Thymus (tissue), 11 donors: ENCODE data around the gene JARID2. TPM values are rescaled to one million over a fixed set of nuclear protein-coding genes. Genes with fewer than 3 reads are reported as not detected.

ENCODE experiments used
- DNase-seq, 9 donors: peaks; one replicate each; pipeline ENCODE4 v3.0.0-alpha.2; 2013; ENCODE audit warnings: low spot score in 9 of 9, low read depth in 6 of 9, missing footprints in 1 of 9
- H3K27ac ChIP-seq, 2 donors: one replicate each; pipeline ENCODE4 v1.5.1; 2013; ENCODE audit warnings: control low read depth in 1 of 2, low read depth in 1 of 2, low read length in 1 of 2, mild to moderate bottlenecking in 1 of 2, moderate library complexity in 1 of 2
- H3K27me3 ChIP-seq, 2 donors: one replicate each; pipeline ENCODE4 v1.5.1; 2013; ENCODE audit warnings: low read length in 1 of 2; ENCODE audit not compliant: control insufficient read depth in 2 of 2, insufficient read depth in 1 of 2
- H3K36me3 ChIP-seq, 2 donors: one replicate each; pipeline ENCODE4 v1.5.1; 2013; ENCODE audit warnings: low read length in 1 of 2, mild to moderate bottlenecking in 1 of 2, moderate library complexity in 1 of 2; ENCODE audit not compliant: control insufficient read depth in 2 of 2, insufficient read depth in 2 of 2
- H3K4me1 ChIP-seq, 2 donors: one replicate each; pipeline ENCODE4 v1.5.1; 2013; ENCODE audit warnings: low read length in 2 of 2; ENCODE audit not compliant: control insufficient read depth in 2 of 2, insufficient read depth in 2 of 2
- H3K4me3 ChIP-seq, 2 donors: one replicate each; pipeline ENCODE4 v1.5.1; 2013; ENCODE audit warnings: low read length in 2 of 2, control low read depth in 1 of 2, mild to moderate bottlenecking in 1 of 2
- H3K9me3 ChIP-seq, 2 donors: one replicate each; pipeline ENCODE4 v1.5.1; 2013; ENCODE audit warnings: low read length in 1 of 2, mild to moderate bottlenecking in 1 of 2; ENCODE audit not compliant: control insufficient read depth in 2 of 2, insufficient read depth in 1 of 2
- WGBS: extraction: QIAGEN DNeasy Blood & Tissue Kit; methylation state at CpG from one replicate; pipeline ENCODE4 v1.1.7; 2013; 5-methylcytosine and 5-hydroxymethylcytosine counted together
- polyA plus RNA-seq: library from polyadenylated mRNA; stranded (reverse); fragments of 200-250 nt; gene quantifications from one replicate; pipeline ENCODE4 v1.2.3, GENCODE V29; 2013
- total RNA-seq: library from RNA; stranded (reverse); fragments of 120-200 nt; gene quantifications from one replicate; pipeline ENCODE4 v1.2.4, GENCODE V29; 2013
- donor health status: healthy.

The JARID2 gene
- total and polyA plus RNA-seq, 2 donors, result 15.8 to 20.9 TPM

DNA sequence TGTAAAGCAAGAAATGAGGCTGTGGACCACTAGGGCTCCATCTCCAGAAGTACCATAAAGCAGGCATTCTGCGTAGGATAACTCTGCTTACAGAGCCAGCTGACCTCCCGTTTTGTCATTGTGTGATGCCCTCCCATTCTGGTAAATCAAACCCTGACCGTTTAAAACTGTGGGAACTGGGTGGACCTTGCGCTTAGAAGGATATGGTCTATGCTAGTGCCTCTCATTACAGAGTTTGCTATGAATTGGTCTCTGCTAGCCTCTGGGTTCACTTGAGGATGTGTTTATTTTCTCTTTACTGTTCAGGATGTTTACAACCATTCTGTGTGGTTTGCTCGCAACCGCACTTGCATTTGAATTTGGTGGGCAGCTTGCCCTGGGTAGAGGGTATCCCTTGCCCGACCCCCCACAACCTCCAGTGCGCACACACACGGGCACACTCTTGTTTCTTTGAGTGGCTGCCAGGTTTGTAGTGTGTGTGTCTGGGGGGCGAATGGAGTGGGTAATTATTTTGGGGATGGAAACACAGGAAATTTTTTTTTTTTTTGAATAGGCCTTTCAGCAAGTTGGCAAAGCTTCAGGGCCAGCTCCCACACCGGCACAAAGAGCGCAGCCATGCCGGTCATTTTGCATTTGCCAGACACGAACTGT is 198.3 kb downstream of the JARID2 start:
- no peak for DNase-seq
- Histone ChIP-seq H3K27ac (no peak overlapping the region), H3K4me1 (peaks cover 2 to 20% of the 10 kb centered on the region in 2 donors)

GRCh38 chr6:15444881-15445280 is 199.0 kb downstream of the JARID2 start:
- peaks cover 0 to 14% of the 10 kb centered on the region in 2 donors for H3K36me3 ChIP-seq
- no peak overlapping the region for H3K4me3 ChIP-seq
- H3K9me3 ChIP-seq, result no peaks in the 10 kb centered on the region
- H3K4me1 ChIP-seq, result peaks cover 2 to 18% of the 10 kb centered on the region in 2 donors
- no peak overlapping the region for H3K27ac ChIP-seq
- H3K27me3 ChIP-seq, result no peaks in the 10 kb centered on the region
- 89% methylated on average over 3 of the region's 3 CpGs for WGBS
- DNase-seq, result peak in 1 of 9 donors; percentile 43

More for the DNA sequence above, 198.3 kb downstream of the JARID2 start:
- Histone ChIP-seq H3K27me3 (no peaks in the 10 kb centered on the region), H3K4me3 (no peak overlapping the region), H3K9me3 (no peaks in the 10 kb centered on the region), H3K36me3 (peaks cover 0 to 11% of the 10 kb centered on the region in 2 donors)
- 94% methylated on average over 14 of the region's 14 CpGs for WGBS

GRCh38 chr6:15447546-15448267 is 201.8 kb downstream of the JARID2 start:
- Histone ChIP-seq H3K4me1 (peaks cover 2 to 13% of the 10 kb centered on the region in 2 donors), H3K4me3 (no peak overlapping the region), H3K27ac (no peak overlapping the region), H3K9me3 (no peaks in the 10 kb centered on the region), H3K27me3 (no peaks in the 10 kb centered on the region), H3K36me3 (peaks cover 9 to 21% of the 10 kb centered on the region in 2 donors)
- DNase-seq, result no peak
- WGBS, result 95% methylated on average over 5 of the region's 5 CpGs

DNA sequence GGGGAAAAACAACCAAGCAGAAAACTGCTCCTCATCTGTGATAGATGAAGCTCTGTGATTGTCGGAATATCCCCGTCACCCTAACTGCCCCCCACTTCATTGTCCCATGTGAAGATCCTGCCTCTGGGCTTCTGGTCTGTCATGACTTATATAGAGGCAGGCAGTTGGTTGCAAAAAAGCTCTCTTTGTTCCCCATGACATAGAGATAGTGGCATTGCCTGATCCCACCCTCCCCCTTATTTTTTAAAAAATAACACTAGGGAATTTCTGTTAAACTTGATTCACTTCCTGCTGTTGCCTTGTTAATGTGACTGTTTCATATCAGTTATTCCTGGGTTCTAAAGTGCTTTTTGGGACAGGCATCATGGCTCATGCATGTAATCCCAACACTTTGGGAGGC is 203.1 kb downstream of the JARID2 start:
- DNase-seq, result no peak
- Histone ChIP-seq H3K4me3 (no peak overlapping the region), H3K4me1 (peaks cover 2 to 13% of the 10 kb centered on the region in 2 donors), H3K27ac (no peak overlapping the region), H3K27me3 (no peaks in the 10 kb centered on the region), H3K36me3 (peaks cover 16 to 27% of the 10 kb centered on the region in 2 donors), H3K9me3 (no peaks in the 10 kb centered on the region)
- 98% methylated on average over 2 of the region's 2 CpGs for WGBS

- H3K36me3 ChIP-seq, result peaks cover 26 to 34% of the 10 kb centered on the region in 2 donors
- no peaks in the 10 kb centered on the region for H3K9me3 ChIP-seq
- H3K27me3 ChIP-seq, result no peaks in the 10 kb centered on the region
- peaks cover 2 to 9% of the 10 kb centered on the region in 2 donors for H3K4me1 ChIP-seq
- DNase-seq, result no peak
- H3K27ac ChIP-seq, result no peak overlapping the region
- no peak overlapping the region for H3K4me3 ChIP-seq
- 94% methylated on average over 4 of the region's 4 CpGs for WGBS
These were observed 205.9 kb downstream of the JARID2 start for GRCh38 chr6:15451738-15452137.

DNA sequence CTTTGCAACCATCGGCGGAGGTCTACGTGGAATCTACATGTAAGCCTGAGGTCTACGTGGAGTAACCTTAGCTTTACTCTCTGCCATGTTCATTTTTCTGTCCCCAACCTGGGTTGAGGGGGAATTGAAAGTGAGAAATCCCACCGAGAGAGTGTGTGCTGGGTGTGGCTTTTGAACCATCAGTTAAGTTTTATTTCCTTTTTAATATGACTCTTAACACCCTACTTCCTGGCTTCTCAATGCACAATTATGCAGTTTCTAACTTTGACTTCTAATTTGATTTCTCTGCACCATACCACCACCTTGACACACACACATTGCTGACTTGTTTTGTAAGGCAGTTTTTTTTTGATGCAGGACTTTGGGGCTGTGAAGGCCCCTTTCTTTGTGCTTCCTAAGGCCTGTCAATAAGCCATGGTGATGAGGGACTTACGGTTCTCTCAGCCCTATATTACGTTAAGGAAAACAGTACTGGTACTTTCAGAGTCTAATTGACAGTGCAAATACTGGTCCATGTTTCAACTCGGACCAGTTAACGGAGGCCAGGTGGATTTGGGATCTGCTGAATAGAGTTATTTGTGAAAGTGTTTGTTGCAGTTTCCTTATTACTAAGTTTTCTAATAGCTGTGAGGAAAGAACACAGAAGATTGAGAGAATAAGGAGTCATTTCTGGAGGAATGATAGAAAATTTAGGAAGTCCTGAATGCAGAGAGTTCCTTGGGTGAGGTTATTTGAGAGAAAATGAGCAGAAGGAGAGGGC is 206.5 kb downstream of the JARID2 start:
- no peak for DNase-seq
- Histone ChIP-seq H3K9me3 (no peaks in the 10 kb centered on the region), H3K4me1 (peaks cover 2 to 9% of the 10 kb centered on the region in 2 donors), H3K36me3 (peaks cover 26 to 38% of the 10 kb centered on the region in 2 donors), H3K4me3 (no peak overlapping the region), H3K27ac (no peak overlapping the region), H3K27me3 (no peaks in the 10 kb centered on the region)
- WGBS, result 85% methylated on average over 9 of the region's 9 CpGs

DNA sequence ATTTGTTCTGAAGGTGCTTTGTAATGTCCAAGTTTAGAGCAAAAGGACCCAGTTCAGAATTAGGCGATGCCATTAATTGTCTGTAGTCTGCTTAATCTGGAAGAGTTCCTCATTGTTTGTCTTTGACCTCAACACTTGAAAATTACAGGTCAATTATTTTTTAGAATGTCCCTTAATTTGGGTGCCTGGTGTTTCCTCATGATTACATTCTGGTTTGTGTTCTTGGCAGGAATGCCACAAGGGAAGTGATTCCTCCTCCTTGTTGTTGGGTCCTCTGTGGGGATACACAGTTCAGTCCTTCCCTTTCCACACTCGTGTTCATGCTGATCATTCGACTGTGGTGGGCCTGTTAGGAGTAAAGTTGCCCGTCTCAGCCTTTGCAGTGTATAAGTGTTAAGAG is 207.3 kb downstream of the JARID2 start:
- Histone ChIP-seq H3K27me3 (no peaks in the 10 kb centered on the region), H3K4me1 (peaks cover 0 to 9% of the 10 kb centered on the region in 2 donors), H3K9me3 (no peaks in the 10 kb centered on the region), H3K27ac (no peak overlapping the region), H3K36me3 (peaks cover 26 to 38% of the 10 kb centered on the region in 2 donors), H3K4me3 (no peak overlapping the region)
- DNase-seq, result no peak
- WGBS, result 94% methylated on average over 4 of the region's 4 CpGs

DNA sequence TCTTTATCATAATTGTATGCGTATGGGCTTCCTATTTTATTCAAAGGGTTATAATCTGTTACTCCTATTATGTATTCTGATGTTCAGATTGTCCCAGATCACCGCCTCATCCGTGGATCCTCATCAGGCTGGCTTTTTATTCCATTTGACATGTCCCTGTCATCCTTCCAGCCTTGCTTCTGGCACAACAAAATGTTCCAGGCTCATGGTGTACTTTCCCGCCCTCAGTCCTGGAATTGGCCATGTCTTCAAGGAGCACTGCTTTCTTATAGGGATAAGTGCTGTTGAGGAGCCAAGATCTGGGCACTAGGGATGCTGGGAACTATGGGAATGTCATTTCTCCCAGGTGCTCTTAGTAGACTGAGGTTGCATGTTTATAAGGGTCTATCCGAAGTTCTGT is 207.8 kb downstream of the JARID2 start:
- WGBS, result 96% methylated on average over 5 of the region's 5 CpGs
- no peaks in the 10 kb centered on the region for H3K27me3 ChIP-seq
- H3K4me1 ChIP-seq, result peaks cover 0 to 9% of the 10 kb centered on the region in 2 donors
- H3K4me3 ChIP-seq, result no peak overlapping the region
- H3K27ac ChIP-seq, result no peak overlapping the region
- H3K9me3 ChIP-seq, result no peaks in the 10 kb centered on the region
- no peak for DNase-seq
- H3K36me3 ChIP-seq, result peaks cover 26 to 40% of the 10 kb centered on the region in 2 donors

DNA sequence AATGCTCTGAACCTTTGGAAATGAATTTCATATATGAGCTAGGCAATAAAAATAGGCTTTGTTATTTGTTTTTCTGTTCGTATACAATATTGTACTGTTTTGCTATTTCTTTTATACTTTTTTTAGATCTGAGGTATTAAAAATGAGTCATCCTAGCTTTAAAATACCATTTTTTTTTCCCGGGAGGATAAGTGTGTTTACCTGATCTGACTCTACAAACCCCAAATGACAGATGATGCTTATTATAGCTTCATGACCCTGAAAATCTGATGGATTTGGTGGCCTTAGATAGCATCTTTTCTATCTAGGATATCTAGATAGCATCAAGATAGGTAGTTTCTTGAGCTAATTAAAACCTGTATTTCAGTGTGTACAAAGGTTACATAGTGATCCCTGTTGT is 210.6 kb downstream of the JARID2 start:
- Histone ChIP-seq H3K4me3 (no peak overlapping the region), H3K27me3 (no peaks in the 10 kb centered on the region), H3K27ac (no peak overlapping the region), H3K9me3 (no peaks in the 10 kb centered on the region), H3K4me1 (peaks cover 0 to 6% of the 10 kb centered on the region in 2 donors), H3K36me3 (peaks cover 26 to 39% of the 10 kb centered on the region in 2 donors)
- no peak for DNase-seq
- WGBS, result 93% methylated on average over 2 of the region's 2 CpGs
